Aorta (tissue), 5 donors: Measurements from ENCODE around the gene MMP21. TPM values are rescaled to one million over a fixed set of nuclear protein-coding genes. Genes with fewer than 3 reads are reported as not detected.

Experiments used
- ATAC-seq: fragments of 200-7000 bp; cut with Tn5 transposase; one replicate; pipeline ENCODE4 v1.9.1; 2022; ENCODE audit warnings: moderate library complexity; ENCODE audit not compliant: low FRiP score
- DNase-seq, 2 donors: peaks; one replicate each; pipeline ENCODE4 v3.0.0-alpha.2; 2020
- H3K27ac ChIP-seq, 2 donors: one replicate each; pipeline ENCODE4 v1.5.1; 2013; ENCODE audit warnings: low read length in 2 of 2, mild to moderate bottlenecking in 2 of 2, moderate library complexity in 2 of 2, control low read depth in 1 of 2, inconsistent platforms in 1 of 2, low read depth in 1 of 2
- H3K27me3 ChIP-seq, 2 donors: one replicate each; pipeline ENCODE4 v1.6.1; 2013; ENCODE audit warnings: control low read depth in 1 of 2, low read length in 1 of 2, mild to moderate bottlenecking in 1 of 2, moderate library complexity in 1 of 2; ENCODE audit not compliant: insufficient read depth in 2 of 2, control insufficient read depth in 1 of 2
- H3K36me3 ChIP-seq, 2 donors: one replicate each; pipeline ENCODE4 v1.6.1; 2013; ENCODE audit warnings: control low read depth in 1 of 2, low read length in 1 of 2, mild to moderate bottlenecking in 1 of 2; ENCODE audit not compliant: insufficient read depth in 2 of 2, control insufficient read depth in 1 of 2
- H3K4me1 ChIP-seq, 2 donors: one replicate each; pipeline ENCODE4 v1.6.1; 2013; ENCODE audit warnings: low read length in 2 of 2, control low read depth in 1 of 2, mild to moderate bottlenecking in 1 of 2, moderate library complexity in 1 of 2; ENCODE audit not compliant: insufficient read depth in 2 of 2, control insufficient read depth in 1 of 2
- H3K4me3 ChIP-seq, 2 donors: one replicate each; pipeline ENCODE4 v1.5.1; 2013; ENCODE audit warnings: low read length in 2 of 2, control low read depth in 1 of 2, mild to moderate bottlenecking in 1 of 2
- H3K9me3 ChIP-seq: one replicate; pipeline ENCODE4 v1.6.1; 2013; ENCODE audit warnings: mild to moderate bottlenecking, low read length; ENCODE audit not compliant: control insufficient read depth
- WGBS, 2 donors: extraction: QIAGEN DNeasy Blood & Tissue Kit; methylation state at CpG; one replicate each; pipeline ENCODE4 v1.1.7; 2013; 5-methylcytosine and 5-hydroxymethylcytosine counted together
- intact Hi-C, 2 donors: fragments of 100-400 bp; cut with DNase I; formaldehyde crosslinking; loops; one replicate each; pipeline versions ENCODE4 v1.14.2 to v1.15.0; 2022
- polyA plus RNA-seq, 2 donors: library from polyadenylated mRNA; stranded (reverse); fragments of 200-250 nt; gene quantifications; one replicate each; pipeline ENCODE4 v1.2.3, GENCODE V29; 2013
- total RNA-seq, 2 donors: library from RNA; stranded (reverse); fragmentation: NEBNext Ultra II Directional; extraction: Animal tissue kit (Norgen Biotek cat#: 25700); gene quantifications; one replicate each; pipeline ENCODE4 v1.2.1, GENCODE V29; 2021
- donor health status: healthy with polysubstance abuse.
- donor health status: Bipolar disorder and iron deficiency.
- donor health status: DM: no; HTN: no; CAD: no.
- donor health status: DM: no; HTN: no; CAD: no.
- donor health status: DM: yes; HTN: yes; CAD: no.

The MMP21 gene
- total and polyA plus RNA-seq, 4 donors, result 0.16 to 0.33 TPM; not detected in 2

DNA sequence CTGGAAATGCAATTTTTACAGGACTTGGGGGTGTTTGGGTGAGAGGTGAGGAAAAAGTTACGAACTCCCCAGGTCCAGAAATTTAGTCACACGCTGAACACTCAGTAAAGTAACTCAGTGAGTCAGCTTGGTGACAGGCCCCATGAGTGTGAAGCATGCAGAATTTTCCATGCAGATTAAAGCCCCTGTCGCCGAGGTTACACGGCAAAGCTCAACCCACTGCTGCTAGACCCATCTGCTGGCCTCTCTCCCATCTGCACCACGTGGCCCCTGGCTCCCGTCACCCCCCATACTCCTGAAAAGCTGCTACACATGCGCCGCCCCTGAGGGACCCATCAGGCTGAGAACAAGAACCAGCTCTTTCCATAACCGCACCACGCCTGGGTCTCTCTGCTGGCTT, 7.0 kb upstream of the MMP21 start:
- no peaks in the 10 kb centered on the region for H3K4me1 ChIP-seq

DNA sequence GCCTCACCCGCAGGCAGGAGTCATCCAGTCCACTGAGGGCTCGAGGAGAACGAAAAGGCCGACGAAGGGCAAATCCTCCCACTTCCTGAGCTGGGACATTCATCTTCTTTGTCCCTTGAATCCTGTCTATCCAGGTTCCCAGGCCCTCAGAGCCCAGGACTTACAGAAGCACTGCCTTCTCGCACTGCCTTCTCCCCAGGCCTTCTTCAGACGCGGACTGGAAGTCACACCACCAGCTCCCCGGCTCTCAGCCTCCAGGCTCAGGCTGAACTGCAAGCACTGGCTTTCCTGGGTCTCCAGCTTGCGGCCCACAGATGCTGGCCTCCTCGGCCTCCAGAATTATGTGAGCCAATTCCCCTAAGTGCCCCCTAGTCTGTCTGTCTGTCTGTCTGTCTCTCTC, 6.4 kb upstream of the MMP21 start:
- no peak overlapping the region for H3K27ac ChIP-seq
- intact Hi-C loops, result no loop called here
- no peaks in the 10 kb centered on the region for H3K4me1 ChIP-seq
- no peaks in the 10 kb centered on the region for H3K9me3 ChIP-seq
- H3K36me3 ChIP-seq, result no peaks in the 10 kb centered on the region
- DNase-seq (peak in 1 of 2 donors; percentile 44), ATAC-seq (no peak)
- 78 to 80% methylated on average over 11 of the region's 11 CpGs for WGBS, 2 donors
- no peak overlapping the region for H3K4me3 ChIP-seq
- H3K27me3 ChIP-seq, result no peaks in the 10 kb centered on the region

More for the DNA sequence above, 7.0 kb upstream of the MMP21 start:
- intact Hi-C loops, result no loop called here
- Histone ChIP-seq H3K36me3 (no peaks in the 10 kb centered on the region), H3K4me3 (no peak overlapping the region), H3K27me3 (no peaks in the 10 kb centered on the region), H3K27ac (no peak overlapping the region), H3K9me3 (no peaks in the 10 kb centered on the region)
- DNase-seq (peak in 1 of 2 donors; percentile 62), ATAC-seq (no peak)
- WGBS, 2 donors, result 73% methylated on average over 11 of the region's 11 CpGs

DNA sequence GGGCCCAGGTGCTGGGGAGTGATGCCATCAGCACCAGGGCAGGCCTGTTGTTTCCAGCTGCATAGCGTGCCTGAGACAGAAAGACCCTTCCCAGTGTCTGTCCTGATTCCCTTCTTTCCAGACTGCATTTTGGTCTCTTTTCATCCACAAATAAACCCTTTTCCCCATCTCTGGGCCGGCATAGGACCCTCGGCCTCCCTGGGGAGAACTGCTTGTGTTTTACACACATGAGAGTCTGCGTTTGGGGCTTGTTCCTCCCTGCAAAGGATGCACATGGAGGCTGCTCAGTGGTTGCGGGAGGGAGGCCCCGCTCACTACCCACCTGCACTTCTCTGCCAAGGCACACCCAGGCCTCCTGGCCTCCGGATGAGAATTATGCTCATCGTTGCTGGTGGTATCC, 5.8 kb upstream of the MMP21 start:
- intact Hi-C loops, result no loop called here

DNA sequence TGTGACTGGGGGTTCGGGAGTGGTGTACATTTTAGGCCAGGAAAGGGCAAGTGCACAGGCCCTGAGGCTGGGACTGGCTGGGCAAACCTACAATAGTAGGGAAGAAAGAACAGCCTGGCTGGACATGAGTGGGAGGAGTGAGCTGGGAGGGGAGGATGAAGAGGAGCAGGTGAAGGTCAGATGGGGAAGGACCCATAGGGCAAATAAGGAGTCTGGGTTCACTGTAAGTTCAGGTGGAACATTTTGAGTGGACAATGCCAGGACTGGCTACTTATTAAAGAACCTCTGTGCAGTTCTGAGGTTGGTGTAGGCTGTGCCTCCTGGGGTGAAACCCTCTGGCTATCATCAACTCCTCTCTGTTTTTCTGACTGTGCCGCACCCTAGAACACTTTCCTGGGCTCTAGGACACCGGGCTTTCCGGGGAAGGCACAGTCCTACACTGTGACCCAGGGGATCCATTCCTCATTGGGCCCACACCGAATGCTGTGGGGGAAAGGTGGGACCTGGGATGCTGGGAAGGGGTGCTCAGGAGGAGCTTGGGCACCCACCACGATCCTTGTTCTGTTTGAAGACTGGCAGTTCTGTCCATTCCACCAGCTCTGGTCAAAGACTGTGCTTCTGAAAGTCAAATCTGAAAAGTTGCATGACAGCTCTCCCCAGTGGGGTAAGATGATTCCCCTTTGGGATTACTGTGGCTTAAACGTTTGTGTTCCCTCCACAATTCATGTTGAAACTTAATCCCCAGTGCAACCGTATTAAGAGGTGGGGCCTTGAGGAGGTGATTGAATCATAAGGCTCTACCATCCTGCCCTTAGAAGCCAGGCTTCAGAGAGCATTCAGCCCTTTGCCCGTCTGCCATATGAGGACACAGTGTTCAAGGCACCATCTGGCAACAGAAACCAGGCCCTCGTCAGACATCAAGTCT, 4.0 kb upstream of the MMP21 start:
- H3K4me1 ChIP-seq, result no peaks in the 10 kb centered on the region
- H3K27ac ChIP-seq, result no peak overlapping the region
- 75 to 81% methylated on average over 10 of the region's 10 CpGs for WGBS, 2 donors
- H3K27me3 ChIP-seq, result no peaks in the 10 kb centered on the region
- no peaks in the 10 kb centered on the region for H3K36me3 ChIP-seq
- H3K4me3 ChIP-seq, result no peak overlapping the region
- DNase-seq (peak in 1 of 2 donors; percentile 59), ATAC-seq (no peak)
- intact Hi-C loops, result no loop called here
- no peaks in the 10 kb centered on the region for H3K9me3 ChIP-seq

More for the DNA sequence above, 5.8 kb upstream of the MMP21 start:
- DNase-seq (peak in 1 of 2 donors; percentile 43), ATAC-seq (no peak)
- H3K36me3 ChIP-seq, result no peaks in the 10 kb centered on the region
- no peak overlapping the region for H3K27ac ChIP-seq
- H3K4me1 ChIP-seq, result no peaks in the 10 kb centered on the region
- no peak overlapping the region for H3K4me3 ChIP-seq
- WGBS, 2 donors, result 91 to 94% methylated on average over 8 of the region's 8 CpGs
- H3K9me3 ChIP-seq, result no peaks in the 10 kb centered on the region
- H3K27me3 ChIP-seq, result no peaks in the 10 kb centered on the region

DNA sequence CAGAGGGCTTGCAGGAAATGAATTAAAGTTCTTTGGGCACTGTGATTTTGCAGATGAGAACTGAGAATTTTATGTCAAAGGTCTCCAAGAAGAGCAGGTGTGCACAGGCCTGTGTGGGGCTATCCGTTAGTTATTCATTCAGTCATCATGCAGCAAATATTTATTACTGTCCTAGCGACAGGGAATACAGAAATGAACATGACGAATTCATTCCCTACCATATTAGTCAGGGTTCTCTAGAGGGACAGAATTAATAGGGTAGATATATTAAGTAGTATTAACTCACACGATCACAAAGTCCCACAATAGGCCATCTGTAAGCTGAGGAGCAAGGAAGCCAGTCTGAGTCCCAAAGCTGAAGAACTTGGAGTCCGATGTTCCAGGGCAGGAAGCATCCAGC, 2.9 kb upstream of the MMP21 start:
- H3K27ac ChIP-seq, result no peak overlapping the region
- no peaks in the 10 kb centered on the region for H3K4me1 ChIP-seq
- no peak overlapping the region for H3K4me3 ChIP-seq
- no peaks in the 10 kb centered on the region for H3K36me3 ChIP-seq
- H3K9me3 ChIP-seq, result no peaks in the 10 kb centered on the region
- intact Hi-C loops, result no loop called here
- no peak for ATAC-seq
- no peaks in the 10 kb centered on the region for H3K27me3 ChIP-seq
- 52 to 77% methylated on average over 5 of the region's 5 CpGs for WGBS, 2 donors
- DNase-seq, result no peak

DNA sequence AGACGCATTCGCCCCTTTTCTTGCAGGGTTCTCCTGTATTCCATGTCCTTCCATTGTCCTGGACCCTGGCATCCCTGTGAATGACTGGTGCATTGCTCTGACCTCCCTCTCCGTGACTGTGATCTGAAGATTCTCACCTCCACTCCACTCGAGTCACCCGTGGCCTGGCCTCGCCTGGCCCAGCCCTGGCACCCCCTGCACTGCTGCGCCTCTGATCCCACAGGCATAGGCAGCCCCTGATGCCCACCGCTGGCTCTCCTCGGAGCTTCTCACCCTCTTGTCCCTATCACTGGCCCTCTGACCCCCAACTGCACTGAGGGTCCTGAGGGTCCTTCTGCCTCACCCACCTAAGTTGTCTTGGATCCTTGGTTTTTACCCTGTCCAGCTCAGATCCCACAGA, 2.2 kb upstream of the MMP21 start:
- DNase-seq, result peak in 1 of 2 donors; percentile 50
- Histone ChIP-seq H3K4me3 (no peak overlapping the region), H3K36me3 (no peaks in the 10 kb centered on the region), H3K4me1 (no peaks in the 10 kb centered on the region), H3K9me3 (no peaks in the 10 kb centered on the region), H3K27me3 (no peaks in the 10 kb centered on the region), H3K27ac (no peak overlapping the region)
- ATAC-seq, result no peak
- intact Hi-C loops, result no loop called here
- WGBS, 2 donors, result 89 to 91% methylated on average over 9 of the region's 9 CpGs

DNA sequence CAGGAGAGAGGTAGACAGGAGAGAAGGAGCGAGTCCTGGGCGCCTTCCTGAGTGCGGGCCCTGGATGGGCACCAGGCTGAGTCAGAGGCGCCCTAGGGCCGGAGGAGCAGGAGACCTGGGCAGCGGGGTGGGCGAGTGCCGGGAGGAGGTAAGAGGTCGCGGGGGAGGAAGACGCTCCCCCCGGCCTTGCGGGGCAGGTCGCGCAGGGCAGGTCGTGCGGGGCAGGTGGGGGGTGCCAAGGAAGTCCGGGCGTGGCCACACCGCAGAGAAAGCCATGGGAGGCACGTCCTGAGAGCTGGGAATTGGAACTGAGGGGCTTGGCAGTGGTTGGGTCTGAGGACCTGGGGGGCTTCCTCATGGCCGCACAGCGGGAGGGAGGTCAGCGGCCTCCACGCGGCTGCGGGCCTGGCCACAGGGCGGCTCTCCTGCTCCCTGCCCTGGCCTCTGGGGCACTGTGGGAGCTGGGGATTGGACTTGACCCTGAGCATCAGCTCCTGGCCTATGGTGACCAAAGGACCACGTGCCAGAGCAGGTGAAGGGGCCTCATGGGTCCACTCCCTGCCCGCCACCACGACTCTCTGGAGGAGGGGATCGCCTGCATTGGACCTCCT, 935 bp downstream of the MMP21 start:
- Histone ChIP-seq H3K4me3 (no peak overlapping the region), H3K9me3 (no peaks in the 10 kb centered on the region), H3K27ac (no peak overlapping the region), H3K4me1 (no peaks in the 10 kb centered on the region), H3K36me3 (no peaks in the 10 kb centered on the region), H3K27me3 (no peaks in the 10 kb centered on the region)
- DNase-seq, result no peak
- intact Hi-C loops, result no loop called here
- 90 to 93% methylated on average over 29 to 32 of the region's 32 CpGs for WGBS, 2 donors
- no peak for ATAC-seq

DNA sequence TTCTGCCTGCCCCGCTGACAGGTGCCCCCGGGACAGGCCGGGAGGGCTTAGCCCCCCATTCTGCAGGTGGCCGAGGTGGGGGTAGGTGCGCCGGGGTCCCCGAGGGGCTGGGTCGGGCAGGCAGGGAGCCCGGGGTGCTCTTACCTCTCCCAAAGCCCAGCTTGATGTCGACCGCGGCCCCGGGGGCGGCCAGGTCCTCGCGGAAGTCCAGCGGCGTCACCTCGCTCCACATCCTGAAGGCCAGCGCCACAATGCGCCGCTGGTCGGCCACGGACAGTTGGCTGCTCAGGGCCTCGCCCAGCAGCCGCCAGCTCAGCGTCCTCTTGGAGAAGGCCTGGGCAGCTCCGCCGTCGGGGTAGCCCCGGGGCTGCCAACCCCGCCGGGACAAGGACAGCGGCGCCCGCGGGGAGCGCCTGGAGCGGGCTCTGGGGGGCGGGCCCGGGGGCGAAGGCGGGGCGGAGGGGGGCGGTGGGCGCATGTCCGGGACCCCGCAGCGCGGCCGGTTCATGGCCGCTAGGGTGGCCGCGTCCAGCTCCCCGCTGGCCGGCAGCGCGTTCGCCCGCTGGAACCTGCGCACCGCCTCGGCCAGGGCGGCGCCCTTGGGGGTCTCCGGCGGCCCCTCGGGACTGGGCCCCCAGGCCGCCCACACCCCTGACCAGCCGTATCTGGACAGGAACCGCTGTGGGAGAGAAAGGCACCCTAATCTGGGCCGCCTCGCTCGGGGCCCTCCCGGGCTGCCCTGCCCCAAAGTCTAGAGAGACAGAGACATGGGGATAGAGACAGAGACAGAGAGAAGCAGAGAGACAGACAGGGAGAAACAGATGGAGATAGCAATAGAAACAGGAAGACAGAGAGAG, 1.7 kb downstream of the MMP21 start:
- H3K36me3 ChIP-seq, result no peaks in the 10 kb centered on the region
- H3K27me3 ChIP-seq, result no peaks in the 10 kb centered on the region
- no peak overlapping the region for H3K4me3 ChIP-seq
- ATAC-seq (no peak), DNase-seq (peak in 1 of 2 donors; percentile 74)
- 73 to 79% methylated on average over 66 to 75 of the region's 75 CpGs for WGBS, 2 donors
- intact Hi-C loops, result no loop called here
- H3K27ac ChIP-seq, result no peak overlapping the region
- no peaks in the 10 kb centered on the region for H3K4me1 ChIP-seq
- no peaks in the 10 kb centered on the region for H3K9me3 ChIP-seq
